Vagina (tissue), 2 donors: ENCODE results near the gene PTP4A1.

Experiments
- CTCF ChIP-seq, 3 experiments: fragments of 450-650 bp in 2 of 3; fragments of 200-600 bp in 1 of 3; sonication (generic) in 1 of 3; IDR thresholded peaks; one replicate each; pipeline ENCODE4 v1.5.1; 2017 to 2019; ENCODE audit warnings: antibody characterized with exemption in 3 of 3, mild to moderate bottlenecking in 2 of 3, moderate library complexity in 2 of 3
- POLR2A ChIP-seq, 2 donors: fragments of 450-650 bp; IDR thresholded peaks; one replicate each; pipeline ENCODE4 v1.6.1; 2017; ENCODE audit warnings: antibody characterized with exemption in 2 of 2, mild to moderate bottlenecking in 2 of 2, moderate library complexity in 2 of 2
- POLR2AphosphoS5 ChIP-seq, 2 donors: sonication (generic); formaldehyde crosslinking; IDR thresholded peaks; one replicate each; pipeline ENCODE4 v1.9.0; 2017; ENCODE audit warnings: antibody characterized with exemption in 2 of 2, mild to moderate bottlenecking in 2 of 2, low read depth in 1 of 2; ENCODE audit not compliant: insufficient read depth in 1 of 2

- TF ChIP-seq POLR2AphosphoS5 (IDR thresholded peaks at IDR 0.05; ENCODE audit: insufficient read depth in 1 of 2, low read depth in 1 of 2), result no peak
- TF ChIP-seq CTCF (IDR thresholded peaks at IDR 0.05), result no peak
- no peak for TF ChIP-seq POLR2A (IDR thresholded peaks at IDR 0.05)
These were observed 39.3 kb downstream of the PTP4A1 start for GRCh38 chr6:63611560-63611959.
